Measurements from ENCODE around the gene FNDC3A.

FNDC3A gene

DNA sequence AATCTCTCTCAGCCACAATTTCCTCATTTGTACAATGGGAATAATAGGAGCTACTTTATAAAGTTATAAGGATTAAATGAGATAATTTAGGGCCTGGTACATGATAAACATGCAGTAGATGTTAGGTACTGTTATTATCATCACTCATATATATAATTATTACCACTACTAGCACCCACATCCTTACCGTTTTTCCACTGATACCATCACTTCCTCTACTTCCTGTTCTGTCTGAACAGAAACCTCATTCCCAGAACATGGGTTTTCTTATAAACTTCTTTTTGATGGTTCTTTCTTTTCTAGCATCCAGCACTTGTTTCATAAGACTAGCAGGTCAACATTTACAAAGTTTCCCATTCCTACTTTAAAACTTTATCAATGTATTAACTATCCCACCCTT is 278.3 kb downstream of the FNDC3A start:
- H3K4me3 ChIP-seq (ENCODE audit: low read depth, low read length), result no peak overlapping the region

DNA sequence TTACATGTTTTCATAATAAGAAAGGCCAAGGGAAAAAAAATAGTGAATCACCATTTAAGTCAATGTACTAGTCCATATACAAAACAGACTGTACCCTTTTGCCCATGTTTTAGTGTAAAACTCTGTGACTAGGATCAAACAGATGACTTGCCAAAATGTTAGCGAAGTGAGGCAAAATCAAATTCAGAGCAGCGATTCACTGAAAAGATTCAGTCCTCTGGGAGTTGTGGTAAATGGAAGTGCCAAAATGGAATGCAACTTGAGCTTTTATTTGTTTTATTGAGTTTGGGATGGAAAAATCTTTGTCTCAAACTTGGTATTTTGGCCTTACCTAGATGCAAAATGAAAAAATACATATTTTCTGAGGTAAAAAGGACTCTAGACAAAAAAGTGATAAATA is 281.1 kb downstream of the FNDC3A start:
- no peak for DNase-seq (ENCODE audit: low read depth)
- TF ChIP-seq, protein P1, sequence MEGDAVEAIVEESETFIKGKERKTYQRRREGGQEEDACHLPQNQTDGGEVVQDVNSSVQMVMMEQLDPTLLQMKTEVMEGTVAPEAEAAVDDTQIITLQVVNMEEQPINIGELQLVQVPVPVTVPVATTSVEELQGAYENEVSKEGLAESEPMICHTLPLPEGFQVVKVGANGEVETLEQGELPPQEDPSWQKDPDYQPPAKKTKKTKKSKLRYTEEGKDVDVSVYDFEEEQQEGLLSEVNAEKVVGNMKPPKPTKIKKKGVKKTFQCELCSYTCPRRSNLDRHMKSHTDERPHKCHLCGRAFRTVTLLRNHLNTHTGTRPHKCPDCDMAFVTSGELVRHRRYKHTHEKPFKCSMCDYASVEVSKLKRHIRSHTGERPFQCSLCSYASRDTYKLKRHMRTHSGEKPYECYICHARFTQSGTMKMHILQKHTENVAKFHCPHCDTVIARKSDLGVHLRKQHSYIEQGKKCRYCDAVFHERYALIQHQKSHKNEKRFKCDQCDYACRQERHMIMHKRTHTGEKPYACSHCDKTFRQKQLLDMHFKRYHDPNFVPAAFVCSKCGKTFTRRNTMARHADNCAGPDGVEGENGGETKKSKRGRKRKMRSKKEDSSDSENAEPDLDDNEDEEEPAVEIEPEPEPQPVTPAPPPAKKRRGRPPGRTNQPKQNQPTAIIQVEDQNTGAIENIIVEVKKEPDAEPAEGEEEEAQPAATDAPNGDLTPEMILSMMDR (IDR thresholded peaks at IDR 0.05; ENCODE audit: low read depth, low read length), result no peak
- TF ChIP-seq POLR2A (IDR thresholded peaks at IDR 0.05; ENCODE audit: extremely low read depth, insufficient read length) (no peak), MYC (IDR thresholded peaks at IDR 0.05; ENCODE audit: low read depth, low read length) (no peak)
- TF ChIP-seq, protein P2, sequence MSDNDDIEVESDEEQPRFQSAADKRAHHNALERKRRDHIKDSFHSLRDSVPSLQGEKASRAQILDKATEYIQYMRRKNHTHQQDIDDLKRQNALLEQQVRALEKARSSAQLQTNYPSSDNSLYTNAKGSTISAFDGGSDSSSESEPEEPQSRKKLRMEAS (IDR thresholded peaks at IDR 0.05; ENCODE audit: low read depth, low read length), result no peak
- H3K4me3 ChIP-seq (ENCODE audit: low read depth, low read length), result no peak overlapping the region

More for the DNA sequence above, 278.3 kb downstream of the FNDC3A start:
- TF ChIP-seq POLR2A (IDR thresholded peaks at IDR 0.05; ENCODE audit: extremely low read depth, insufficient read length) (no peak), MYC (IDR thresholded peaks at IDR 0.05; ENCODE audit: low read depth, low read length) (no peak)
- TF ChIP-seq, protein P2 (IDR thresholded peaks at IDR 0.05; ENCODE audit: low read depth, low read length), result no peak
- TF ChIP-seq, protein P1 (IDR thresholded peaks at IDR 0.05; ENCODE audit: low read depth, low read length), result no peak
- no peak for DNase-seq (ENCODE audit: low read depth)

DNA sequence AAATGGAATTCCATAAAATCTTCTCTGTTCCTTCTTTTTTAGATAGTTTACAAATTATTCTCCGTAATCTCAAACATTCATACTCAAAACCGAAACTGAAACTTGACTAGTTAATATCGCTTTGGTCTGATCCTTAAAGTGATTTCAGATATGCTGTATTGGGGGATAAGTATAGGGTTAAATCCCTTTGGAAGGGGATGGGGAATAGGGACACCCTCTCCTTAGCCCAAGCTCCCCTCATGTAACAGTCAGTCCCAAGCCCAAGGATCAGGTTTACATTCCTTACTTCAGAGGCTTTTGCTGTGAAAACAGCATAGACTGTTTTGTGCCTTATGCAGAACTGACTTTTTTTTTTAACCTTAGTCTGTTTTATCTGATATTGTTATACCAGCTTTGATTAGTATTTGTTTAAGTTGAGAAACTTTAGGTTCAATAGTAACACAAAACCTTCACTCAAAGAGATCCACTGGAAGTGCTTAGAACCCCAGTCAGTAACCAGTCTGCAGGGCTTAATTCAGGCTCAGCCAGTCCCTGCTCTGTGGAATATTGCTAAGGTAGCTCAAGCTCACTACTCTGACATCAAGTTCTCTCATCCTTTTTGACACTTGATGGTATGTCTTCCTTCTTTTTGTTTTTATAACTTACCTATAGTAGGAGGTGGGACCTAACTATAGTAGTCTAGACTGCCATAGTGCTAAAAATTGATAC is 282.5 kb downstream of the FNDC3A start:
- no peak for DNase-seq (ENCODE audit: low read depth)
- TF ChIP-seq, protein P1 (IDR thresholded peaks at IDR 0.05; ENCODE audit: low read depth, low read length), result no peak
- no peak for TF ChIP-seq POLR2A (IDR thresholded peaks at IDR 0.05; ENCODE audit: extremely low read depth, insufficient read length)
- TF ChIP-seq, protein P2 (IDR thresholded peaks at IDR 0.05; ENCODE audit: low read depth, low read length), result no peak
- no peak for TF ChIP-seq MYC (IDR thresholded peaks at IDR 0.05; ENCODE audit: low read depth, low read length)
- no peak overlapping the region for H3K4me3 ChIP-seq (ENCODE audit: low read depth, low read length)

Data from NB4 (cell line).